Measurements from ENCODE around the gene MAST2.

DNA sequence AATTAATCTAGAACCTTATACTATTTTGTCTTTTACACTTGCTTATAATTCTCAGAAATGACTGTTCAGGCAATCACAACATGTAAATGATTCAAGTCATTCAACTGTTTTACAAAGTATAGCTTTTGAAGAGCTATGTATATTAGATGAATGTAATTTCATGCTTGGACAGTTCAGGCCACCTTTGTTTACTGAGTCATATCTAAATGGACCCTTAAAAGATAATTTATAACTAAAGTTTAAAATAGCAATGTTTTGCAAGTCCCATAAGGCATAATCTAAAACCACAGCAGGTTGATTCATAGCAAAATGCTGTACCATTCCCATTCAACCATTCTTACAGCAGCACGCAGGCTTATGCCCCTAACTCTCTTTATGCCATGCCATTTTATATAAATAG, 264.2 kb downstream of the MAST2 start:
- TF ChIP-seq ZNF274 (IDR thresholded peaks at IDR 0.05; ENCODE audit: low read depth, low read length) (no peak), YY1 (IDR thresholded peaks at IDR 0.05; ENCODE audit: insufficient read depth, insufficient read length) (no peak), SUZ12 (IDR thresholded peaks at IDR 0.05; ENCODE audit: extremely low read depth, insufficient read depth, insufficient read length) (no peak)

All from NT2/D1 (cell line).